Gastroesophageal sphincter (tissue), 4 donors: Measurements from ENCODE around the gene XPA. TPM values are rescaled to one million over a fixed set of nuclear protein-coding genes. Genes with fewer than 3 reads are reported as not detected.
A peak's percentile ranks its signal among the peaks of the same experiment; 100 is the strongest.
"Not testable (repeated sequence)": the region's sequence is repeated elsewhere in the genome, so short reads cannot be mapped to it uniquely, and the experiment has no call there.

Source experiments
- ATAC-seq: fragments of 150-250 bp; one replicate; pipeline ENCODE4 v1.9.1; 2016; ENCODE audit warnings: mild to moderate bottlenecking, moderate library complexity
- H3K27ac ChIP-seq, 4 donors: fragments of 200-600 bp; sonication (generic) in 3 of 4; 1 replicate in 3 of 4; 2 replicates in 1 of 4; pipeline ENCODE4 v1.5.1; 2016 to 2019
- H3K27me3 ChIP-seq: fragments of 200-600 bp; sonication (generic); one replicate; pipeline ENCODE4 v1.5.1; 2019
- H3K36me3 ChIP-seq, 2 donors: fragments of 200-600 bp; sonication (generic); one replicate each; pipeline ENCODE4 v1.5.1; 2019; ENCODE audit warnings: control low read depth in 1 of 2
- H3K4me1 ChIP-seq, 3 donors: fragments of 200-600 bp; sonication (generic); 1 replicate in 2 of 3; 2 replicates in 1 of 3; pipeline ENCODE4 v1.5.1; 2016 to 2019; ENCODE audit warnings: control low read depth in 2 of 3
- H3K4me3 ChIP-seq, 2 donors: fragments of 200-600 bp; sonication (generic); one replicate each; pipeline ENCODE4 v1.5.1; 2019; ENCODE audit warnings: mild to moderate bottlenecking in 1 of 2, moderate library complexity in 1 of 2
- H3K9me3 ChIP-seq, 3 donors: fragments of 200-600 bp; sonication (generic); one replicate each; pipeline ENCODE4 v1.5.1; 2017 to 2019; ENCODE audit warnings: control low read depth in 2 of 3
- EP300 ChIP-seq: sonication (generic); formaldehyde crosslinking; IDR thresholded peaks from one replicate; pipeline ENCODE4 v1.6.1; 2017; ENCODE audit warnings: antibody characterized with exemption, mild to moderate bottlenecking
- POLR2A ChIP-seq, 2 donors: fragments of 450-650 bp; IDR thresholded peaks; one replicate each; pipeline ENCODE4 v1.6.1; 2017; ENCODE audit warnings: antibody characterized with exemption in 2 of 2, mild to moderate bottlenecking in 2 of 2, moderate library complexity in 1 of 2
- POLR2AphosphoS5 ChIP-seq: sonication (generic); formaldehyde crosslinking; IDR thresholded peaks from one replicate; pipeline ENCODE4 v1.6.1; 2017; ENCODE audit warnings: antibody characterized with exemption
- WGBS, 2 donors: methylation state at CpG; one replicate each; pipeline ENCODE4 v1.1.5; 2018; ENCODE audit warnings: low coverage in 1 of 2; 5-methylcytosine and 5-hydroxymethylcytosine counted together
- total RNA-seq, 4 donors: library from RNA; depleted of rRNA; stranded (reverse); fragments of >200 nt; gene quantifications; one replicate each; pipeline ENCODE4 v1.1.0, GENCODE V29; 2016
- TF ChIP-seq, protein P1 (sequence below), 4 experiments: fragments of 200-600 bp in 2 of 4; fragments of 450-650 bp in 2 of 4; sonication (generic) in 1 of 4; IDR thresholded peaks; one replicate each; pipeline ENCODE4 v1.5.1; 2017 to 2019; ENCODE audit warnings: antibody characterized with exemption in 4 of 4, mild to moderate bottlenecking in 2 of 4, moderate library complexity in 2 of 4

The XPA gene
- total RNA-seq, 4 donors from 2014 or later = 24.2 to 27.6 (median 25.8) TPM

DNA sequence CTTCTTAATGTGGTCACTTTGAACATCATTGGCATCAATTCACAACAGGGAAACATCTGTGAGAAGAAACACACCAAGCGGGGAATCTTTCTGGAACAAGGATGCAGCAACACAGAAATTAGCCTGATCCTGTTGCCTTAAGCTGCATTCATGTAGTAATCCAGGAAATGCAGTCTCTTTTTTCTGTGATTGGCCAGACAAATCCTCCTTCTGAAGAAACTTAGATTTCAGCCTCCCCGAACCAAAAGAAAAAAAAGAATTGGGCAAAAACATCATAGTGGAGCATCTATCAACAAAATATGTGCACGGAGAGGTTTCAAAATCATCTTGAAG, 7.2 kb upstream of the XPA start:
- ATAC-seq = no peak
- peaks cover 0 to 20% (median 3%) of the 10 kb centered on the region in 3 donors for H3K4me1 ChIP-seq
- H3K36me3 ChIP-seq = no peaks in the 10 kb centered on the region
- 43 to 56% methylated on average over 3 of the region's 3 CpGs for WGBS, 2 donors
- no peaks in the 10 kb centered on the region for H3K9me3 ChIP-seq
- TF ChIP-seq POLR2A (IDR thresholded peaks at IDR 0.05) = no peak
- TF ChIP-seq, protein P1, sequence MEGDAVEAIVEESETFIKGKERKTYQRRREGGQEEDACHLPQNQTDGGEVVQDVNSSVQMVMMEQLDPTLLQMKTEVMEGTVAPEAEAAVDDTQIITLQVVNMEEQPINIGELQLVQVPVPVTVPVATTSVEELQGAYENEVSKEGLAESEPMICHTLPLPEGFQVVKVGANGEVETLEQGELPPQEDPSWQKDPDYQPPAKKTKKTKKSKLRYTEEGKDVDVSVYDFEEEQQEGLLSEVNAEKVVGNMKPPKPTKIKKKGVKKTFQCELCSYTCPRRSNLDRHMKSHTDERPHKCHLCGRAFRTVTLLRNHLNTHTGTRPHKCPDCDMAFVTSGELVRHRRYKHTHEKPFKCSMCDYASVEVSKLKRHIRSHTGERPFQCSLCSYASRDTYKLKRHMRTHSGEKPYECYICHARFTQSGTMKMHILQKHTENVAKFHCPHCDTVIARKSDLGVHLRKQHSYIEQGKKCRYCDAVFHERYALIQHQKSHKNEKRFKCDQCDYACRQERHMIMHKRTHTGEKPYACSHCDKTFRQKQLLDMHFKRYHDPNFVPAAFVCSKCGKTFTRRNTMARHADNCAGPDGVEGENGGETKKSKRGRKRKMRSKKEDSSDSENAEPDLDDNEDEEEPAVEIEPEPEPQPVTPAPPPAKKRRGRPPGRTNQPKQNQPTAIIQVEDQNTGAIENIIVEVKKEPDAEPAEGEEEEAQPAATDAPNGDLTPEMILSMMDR (IDR thresholded peaks at IDR 0.05) = no peak
- TF ChIP-seq POLR2AphosphoS5 = no peak
- no peak for TF ChIP-seq EP300
- H3K27me3 ChIP-seq = no peaks in the 10 kb centered on the region
- no peak overlapping the region for H3K4me3 ChIP-seq
- peak overlapping the region; percentile 61 to 83 (median 80) for H3K27ac ChIP-seq

DNA sequence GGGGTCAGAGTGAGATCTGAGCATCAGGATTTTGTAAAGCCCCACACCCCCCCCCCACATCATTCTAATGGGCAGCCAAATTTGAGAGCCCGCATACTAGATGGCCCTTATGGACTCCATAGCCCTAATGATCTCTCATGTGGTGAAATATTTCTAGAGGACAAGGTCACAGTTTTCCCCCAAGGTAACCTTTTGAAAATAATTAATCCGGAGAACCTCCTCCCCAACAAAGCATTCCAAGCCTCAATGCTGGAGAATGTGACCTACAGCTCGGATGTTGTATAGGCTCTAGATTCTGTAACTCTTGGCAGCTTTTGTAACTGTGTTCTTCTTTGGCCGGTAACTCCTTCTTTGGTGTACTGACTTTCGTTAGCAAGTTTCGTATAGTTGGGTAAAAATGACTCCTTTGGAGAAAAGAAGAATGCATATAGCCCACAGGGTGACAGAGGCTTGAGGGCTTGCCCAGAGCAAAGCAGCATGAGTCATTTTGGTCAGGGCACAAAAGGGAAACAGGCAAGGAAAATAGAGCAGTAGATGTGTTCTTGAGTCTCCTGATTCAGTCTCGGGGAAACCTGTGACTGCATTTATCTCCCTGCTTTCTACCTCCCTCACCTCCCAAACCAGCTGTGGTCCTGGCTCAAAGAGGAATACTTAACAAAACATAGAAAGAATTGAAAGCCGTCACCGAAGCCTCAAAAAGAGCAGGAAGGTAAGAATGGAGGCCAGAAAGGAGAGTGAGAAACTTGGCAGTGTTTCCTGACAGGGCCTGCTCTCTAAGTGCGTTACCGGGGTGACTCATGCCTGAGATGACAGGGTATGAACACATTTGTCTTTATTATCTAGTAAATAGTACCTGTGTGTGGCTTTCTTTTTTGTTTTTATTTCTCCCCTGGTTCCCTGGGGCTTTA, 6.6 kb upstream of the XPA start:
- H3K27me3 ChIP-seq = no peaks in the 10 kb centered on the region
- peak; percentile 87 for ATAC-seq
- H3K4me1 ChIP-seq = peaks cover 0 to 20% (median 3%) of the 10 kb centered on the region in 3 donors
- H3K4me3 ChIP-seq = no peak overlapping the region
- no peaks in the 10 kb centered on the region for H3K9me3 ChIP-seq
- no peak for TF ChIP-seq POLR2A (IDR thresholded peaks at IDR 0.05)
- peak; percentile 26 for TF ChIP-seq POLR2AphosphoS5
- 22 to 31% methylated on average over 10 of the region's 11 CpGs for WGBS, 2 donors
- peak overlapping the region; percentile 61 to 83 (median 80) for H3K27ac ChIP-seq
- no peaks in the 10 kb centered on the region for H3K36me3 ChIP-seq

DNA sequence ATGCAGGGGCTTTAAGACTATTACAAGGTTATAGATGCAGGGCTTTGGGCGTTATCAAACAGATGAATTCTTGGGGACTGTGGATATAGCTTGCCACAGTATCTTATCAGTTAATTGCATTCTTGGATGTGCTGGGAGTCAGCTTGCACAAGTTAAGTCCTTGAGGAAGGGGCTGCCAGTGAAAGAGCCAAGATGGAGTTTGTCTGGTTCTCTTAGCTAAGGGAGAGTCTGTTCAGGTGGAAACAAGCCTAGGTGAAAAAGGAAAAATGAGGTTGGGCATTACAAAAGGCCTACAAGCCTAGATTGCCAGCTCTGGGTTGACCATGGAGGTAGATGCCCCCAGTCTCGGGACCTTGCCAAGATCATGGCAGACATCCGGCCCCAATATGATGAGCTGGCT, 2.7 kb upstream of the XPA start:
- not testable (repeated sequence) for H3K9me3 ChIP-seq, H3K27me3 ChIP-seq, ATAC-seq, H3K36me3 ChIP-seq, H3K4me3 ChIP-seq, H3K27ac ChIP-seq
- 78 to 96% methylated on average over 1 to 3 of the region's 3 CpGs for WGBS, 2 donors
- peaks cover 6 to 44% (median 16%) of the 10 kb centered on the region in 3 donors for H3K4me1 ChIP-seq

DNA sequence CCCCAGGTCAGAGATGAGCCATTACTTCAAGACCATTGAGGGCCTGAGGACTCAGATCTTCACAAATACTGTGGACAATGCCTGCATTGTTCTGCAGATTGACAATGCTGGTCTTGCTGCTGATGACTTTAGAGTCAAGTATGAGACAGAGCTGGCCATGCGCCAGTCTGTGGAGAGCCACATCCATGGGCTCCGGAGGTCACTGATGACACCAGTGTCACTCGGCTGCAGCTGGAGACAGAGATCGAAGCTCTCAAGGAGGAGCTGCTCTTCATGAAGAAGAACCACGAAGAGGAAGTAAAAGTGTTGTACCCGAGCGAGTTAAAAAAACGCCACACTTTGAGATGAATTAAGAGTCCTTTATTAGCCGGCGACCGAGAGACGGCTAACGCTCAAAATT, 2.1 kb upstream of the XPA start:
- not testable (repeated sequence) for H3K4me3 ChIP-seq, ATAC-seq, H3K27ac ChIP-seq, H3K36me3 ChIP-seq, H3K9me3 ChIP-seq, H3K27me3 ChIP-seq
- 79 to 81% methylated on average over 10 to 13 of the region's 13 CpGs for WGBS, 2 donors
- peaks cover 6 to 44% (median 16%) of the 10 kb centered on the region in 3 donors for H3K4me1 ChIP-seq

DNA sequence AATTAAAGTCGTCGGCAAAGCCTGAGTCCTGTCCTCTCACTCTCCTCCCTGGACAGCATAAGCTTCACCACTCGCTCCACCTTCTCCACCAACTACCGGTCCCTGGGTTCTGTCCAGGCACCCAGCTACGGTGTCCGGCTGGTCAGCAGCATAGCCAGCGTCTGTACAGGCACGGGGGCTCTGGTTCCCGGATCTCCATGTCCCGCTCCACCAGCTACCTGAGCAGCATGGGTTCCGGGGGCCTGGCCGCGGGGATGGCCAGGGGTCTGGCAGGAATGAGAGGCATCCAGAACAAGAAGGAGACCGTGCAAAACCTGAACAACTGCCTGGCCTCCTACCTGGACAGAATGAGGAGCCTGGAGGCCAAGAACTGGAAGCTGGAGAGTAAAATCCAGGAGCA, 1.7 kb upstream of the XPA start:
- Histone ChIP-seq H3K4me3 (no peak overlapping the region), H3K27me3 (no peaks in the 10 kb centered on the region), H3K36me3 (no peaks in the 10 kb centered on the region), H3K4me1 (peaks cover 3 to 44% (median 16%) of the 10 kb centered on the region in 3 donors), H3K9me3 (no peaks in the 10 kb centered on the region), H3K27ac (no peak overlapping the region)
- TF ChIP-seq POLR2A (IDR thresholded peaks at IDR 0.05) (no peak), EP300 (no peak), POLR2AphosphoS5 (no peak)
- TF ChIP-seq, protein P1 (IDR thresholded peaks at IDR 0.05) = no peak
- 93 to 100% methylated on average over 1 to 8 of the region's 14 CpGs for WGBS, 2 donors
- ATAC-seq = no peak

DNA sequence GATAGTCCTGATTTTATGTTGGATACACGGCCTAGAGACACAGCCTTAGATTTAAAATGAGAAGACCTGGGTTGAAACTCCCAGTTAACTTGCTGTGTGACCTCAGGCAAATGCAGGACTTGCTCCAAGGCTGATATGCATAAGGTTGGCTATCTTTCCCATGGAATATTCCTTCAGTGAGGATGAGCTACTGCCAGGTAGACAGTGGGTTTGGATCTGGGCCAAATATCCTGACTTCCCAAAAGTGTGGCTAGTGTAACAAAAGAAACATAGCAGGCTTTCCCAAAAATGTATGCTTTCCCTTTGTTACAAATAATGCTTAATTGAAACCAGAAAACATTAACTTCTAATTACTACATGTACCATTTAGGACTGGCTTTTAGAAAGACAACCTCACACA, 697 bp upstream of the XPA start:
- peaks cover 3 to 46% (median 16%) of the 10 kb centered on the region in 3 donors for H3K4me1 ChIP-seq
- peak overlapping the region; percentile 77 to 96 (median 92) for H3K27ac ChIP-seq
- no peaks in the 10 kb centered on the region for H3K9me3 ChIP-seq
- TF ChIP-seq POLR2A (IDR thresholded peaks at IDR 0.05) = no peak
- TF ChIP-seq EP300 = no peak
- no peak for TF ChIP-seq POLR2AphosphoS5
- TF ChIP-seq, protein P1 (IDR thresholded peaks at IDR 0.05) = no peak
- peaks cover 0 to under 1% of the 10 kb centered on the region in 2 donors for H3K36me3 ChIP-seq
- ATAC-seq = no peak
- peak overlapping the region in 1 of 2 donors; percentile 83 for H3K4me3 ChIP-seq
- H3K27me3 ChIP-seq = no peaks in the 10 kb centered on the region
- WGBS, 2 donors = 13 to 50% methylated on average over 1 of the region's 1 CpG
